Anterior cingulate cortex (tissue), 58 donors: ENCODE data around the gene C18orf32.
"Not testable (repeated sequence)": the region's sequence is repeated elsewhere in the genome, so short reads cannot be mapped to it uniquely, and the experiment has no call there.

Source experiments
- DNase-seq, 58 donors: peaks; one replicate each; lab custom pipeline; 2025; lab: John Stamatoyannopoulos, UW

C18orf32 gene

GRCh38 chr18:49472459-49472858, 14.6 kb downstream of the C18orf32 start:
- no peak for DNase-seq

GRCh38 chr18:49471532-49471931, 15.5 kb downstream of the C18orf32 start:
- DNase-seq: no peak

- no peak for DNase-seq
These were observed 19.4 kb downstream of the C18orf32 start for GRCh38 chr18:49467599-49467998.

GRCh38 chr18:49467019-49467563, 19.9 kb downstream of the C18orf32 start:
- no peak for DNase-seq

- DNase-seq: no peak
These were observed 22.1 kb downstream of the C18orf32 start for GRCh38 chr18:49464718-49465598.

GRCh38 chr18:49461602-49461977, 25.4 kb downstream of the C18orf32 start:
- no peak for DNase-seq

GRCh38 chr18:49460976-49461601, 25.9 kb downstream of the C18orf32 start:
- no peak for DNase-seq

- peak in 3 of 58 donors; percentile 5 to 31 (median 21) for DNase-seq
These were observed 27.4 kb downstream of the C18orf32 start for GRCh38 chr18:49459404-49460171.

- no peak for DNase-seq
These were observed 29.4 kb downstream of the C18orf32 start for GRCh38 chr18:49457616-49458015.

- no peak for DNase-seq
These were observed 30.2 kb downstream of the C18orf32 start for GRCh38 chr18:49456794-49457193.

GRCh38 chr18:49452534-49452933, 34.5 kb downstream of the C18orf32 start:
- not testable (repeated sequence) for DNase-seq

- DNase-seq: no peak
These were observed 39.0 kb downstream of the C18orf32 start for GRCh38 chr18:49447810-49448745.

- DNase-seq: no peak
These were observed 40.6 kb downstream of the C18orf32 start for GRCh38 chr18:49446481-49446880.

GRCh38 chr18:49444581-49444980, 42.5 kb downstream of the C18orf32 start:
- no peak for DNase-seq

- DNase-seq: no peak
These were observed 43.2 kb downstream of the C18orf32 start for GRCh38 chr18:49443837-49444236.

GRCh38 chr18:49441338-49441938, 45.6 kb downstream of the C18orf32 start:
- DNase-seq: no peak

GRCh38 chr18:49435170-49435569, 51.9 kb downstream of the C18orf32 start:
- no peak for DNase-seq

- DNase-seq: no peak
These were observed 54.4 kb downstream of the C18orf32 start for GRCh38 chr18:49432602-49433001.
